ENCODE results near the gene RIMKLA. TPM values are rescaled to one million over a fixed set of nuclear protein-coding genes. Genes with fewer than 3 reads are reported as not detected.

Gene RIMKLA
- polyA plus RNA-seq, 3 donors: not detected

- H3K27ac ChIP-seq (ENCODE audit: low read depth in 1 of 2, low read length in 2 of 2): no peak overlapping the region
- no peak overlapping the region for H3K9ac ChIP-seq (ENCODE audit: insufficient read depth, low read length, poor library complexity, severe bottlenecking)
- H3K4me3 ChIP-seq (replicated peaks in 1 of 3; ENCODE audit: low read depth in 2 of 3, low read length in 3 of 3): no peak overlapping the region
- Mint-ChIP-seq H3K4me3 (no peak overlapping the region), H3K27me3 (ENCODE audit: low read depth in 3 of 3) (peaks cover 2 to 4% (median 3%) of the 10 kb centered on the region in 3 donors), H3K27ac (no peak overlapping the region), H3K36me3 (no peaks in the 10 kb centered on the region), H3K4me1 (no peaks in the 10 kb centered on the region), H3K9me3 (peaks cover 0 to 4% (median 0%) of the 10 kb centered on the region in 7 donors)
- no peak overlapping the region for H3K4me2 ChIP-seq (replicated peaks; ENCODE audit: extremely low read depth, low read length, poor library complexity, severe bottlenecking)
- no peaks in the 10 kb centered on the region for H3K36me3 ChIP-seq (replicated peaks in 1 of 2; ENCODE audit: control insufficient read depth in 1 of 2, insufficient read depth in 2 of 2, low read length in 2 of 2)
- DNase-seq: no peak
- no peak for TF ChIP-seq CTCF (IDR thresholded peaks at IDR 0.05)
- 100% methylated on average over 3 of the region's 7 CpGs for WGBS (ENCODE audit: insufficient coverage)
- no peaks in the 10 kb centered on the region for H3K9me3 ChIP-seq (replicated peaks in 1 of 2; ENCODE audit: control insufficient read depth in 1 of 2, insufficient read depth in 1 of 2, low read length in 2 of 2)
- H3K4me1 ChIP-seq (ENCODE audit: control insufficient read depth in 1 of 2, insufficient read depth in 2 of 2, low read length in 2 of 2): no peaks in the 10 kb centered on the region
- no peaks in the 10 kb centered on the region for H3K27me3 ChIP-seq (ENCODE audit: control insufficient read depth in 2 of 2, insufficient read depth in 2 of 2, low read length in 2 of 2)
- intact Hi-C loops (cut with micrococcal nuclease): no loop called here
- H2AFZ ChIP-seq (ENCODE audit: insufficient read depth, low read depth, low read length, poor library complexity, severe bottlenecking): no peak overlapping the region
- H3K79me2 ChIP-seq (ENCODE audit: insufficient read depth, low read length): no peaks in the 10 kb centered on the region
- no peaks in the 10 kb centered on the region for H4K20me1 ChIP-seq (ENCODE audit: insufficient read depth, low read length)
Measured at GRCh38 chr1:42420121-42420520, 39.5 kb downstream of the RIMKLA start.

- Histone ChIP-seq H3K27me3 (ENCODE audit: control insufficient read depth in 2 of 2, insufficient read depth in 2 of 2, low read length in 2 of 2) (no peaks in the 10 kb centered on the region), H3K4me2 (replicated peaks; ENCODE audit: extremely low read depth, low read length, poor library complexity, severe bottlenecking) (no peak overlapping the region), H3K9ac (ENCODE audit: insufficient read depth, low read length, poor library complexity, severe bottlenecking) (no peak overlapping the region), H3K9me3 (replicated peaks in 1 of 2; ENCODE audit: control insufficient read depth in 1 of 2, insufficient read depth in 1 of 2, low read length in 2 of 2) (no peaks in the 10 kb centered on the region), H3K79me2 (ENCODE audit: insufficient read depth, low read length) (no peaks in the 10 kb centered on the region), H3K4me1 (ENCODE audit: control insufficient read depth in 1 of 2, insufficient read depth in 2 of 2, low read length in 2 of 2) (no peaks in the 10 kb centered on the region), H3K36me3 (replicated peaks in 1 of 2; ENCODE audit: control insufficient read depth in 1 of 2, insufficient read depth in 2 of 2, low read length in 2 of 2) (no peaks in the 10 kb centered on the region), H3K27ac (ENCODE audit: low read depth in 1 of 2, low read length in 2 of 2) (no peak overlapping the region), H4K20me1 (ENCODE audit: insufficient read depth, low read length) (no peaks in the 10 kb centered on the region), H2AFZ (ENCODE audit: insufficient read depth, low read depth, low read length, poor library complexity, severe bottlenecking) (no peak overlapping the region), H3K4me3 (replicated peaks in 1 of 3; ENCODE audit: low read depth in 2 of 3, low read length in 3 of 3) (no peak overlapping the region)
- Mint-ChIP-seq H3K9me3 (peaks cover 0 to 3% (median 0%) of the 10 kb centered on the region in 7 donors), H3K27me3 (ENCODE audit: low read depth in 3 of 3) (peaks cover 2 to 4% (median 3%) of the 10 kb centered on the region in 3 donors), H3K36me3 (no peaks in the 10 kb centered on the region), H3K27ac (no peak overlapping the region), H3K4me3 (no peak overlapping the region), H3K4me1 (no peaks in the 10 kb centered on the region)
- 34% methylated on average over 10 of the region's 10 CpGs for WGBS (ENCODE audit: insufficient coverage)
- no peak for DNase-seq
- TF ChIP-seq CTCF (IDR thresholded peaks at IDR 0.05): no peak
- intact Hi-C loops (cut with micrococcal nuclease): no loop called here
Measured at GRCh38 chr1:42420911-42421585, 40.5 kb downstream of the RIMKLA start.
